Measurements from ENCODE around the gene SLC5A6. TPM values are rescaled to one million over a fixed set of nuclear protein-coding genes. Genes with fewer than 3 reads are reported as not detected.

SLC5A6 gene
- polyA plus RNA-seq, 2 donors = 11.4 to 13.5 TPM

DNA sequence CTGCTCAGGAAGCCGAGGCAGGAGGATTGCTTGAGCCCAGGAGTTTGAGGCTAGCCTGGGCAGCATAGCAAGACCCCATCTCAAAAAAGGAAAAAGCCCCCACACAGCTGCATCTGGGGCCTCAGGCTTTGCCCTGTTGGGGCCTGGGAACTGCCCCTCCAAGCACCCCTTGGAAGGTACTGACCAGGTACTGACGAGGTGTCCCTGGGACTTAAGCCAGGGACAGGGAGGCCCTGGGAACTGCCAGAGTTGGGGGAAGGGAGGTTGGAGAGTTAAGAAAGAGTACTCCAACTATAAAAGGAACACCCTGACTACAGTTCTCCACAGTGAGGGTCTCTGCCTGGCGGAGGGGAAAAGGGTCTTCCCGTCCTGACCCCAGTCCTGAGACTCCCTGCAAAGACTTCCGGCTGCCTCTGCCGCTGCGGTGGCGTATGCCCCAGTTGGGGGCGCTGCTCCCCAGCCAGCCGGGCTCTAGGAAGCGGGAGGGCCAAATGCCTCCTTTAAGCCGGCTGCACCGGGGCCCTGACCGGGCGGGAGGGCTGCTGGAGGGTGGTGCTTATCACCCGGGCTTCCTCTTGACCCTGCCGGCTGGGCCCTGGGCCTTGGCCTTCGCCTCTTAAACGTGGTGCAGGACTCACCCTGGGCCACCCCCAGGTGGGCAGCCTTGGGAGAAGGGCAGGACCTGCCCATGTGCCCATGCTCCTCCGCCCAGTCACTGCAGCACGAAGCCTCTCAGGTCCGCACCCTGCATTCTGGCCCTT is 38.0 kb upstream of the SLC5A6 start:
- Histone ChIP-seq H3K4me3 (ENCODE audit: low read depth in 1 of 2, low read length in 2 of 2) (no peak overlapping the region), H3K27me3 (ENCODE audit: control insufficient read depth in 1 of 2, insufficient read depth in 2 of 2, low read length in 2 of 2) (no peaks in the 10 kb centered on the region), H3K9me3 (ENCODE audit: control insufficient read depth in 2 of 2, insufficient read depth in 1 of 2, low read depth in 1 of 2, low read length in 1 of 2) (no peaks in the 10 kb centered on the region), H3K36me3 (ENCODE audit: control insufficient read depth in 2 of 2, insufficient read depth in 2 of 2, low read length in 1 of 2) (no peaks in the 10 kb centered on the region), H3K4me1 (ENCODE audit: control insufficient read depth in 2 of 2, insufficient read depth in 2 of 2, low read length in 1 of 2) (no peaks in the 10 kb centered on the region), H3K27ac (ENCODE audit: low read depth in 2 of 2, low read length in 1 of 2) (no peak overlapping the region)
- 21 to 26% methylated on average over 22 of the region's 22 CpGs for WGBS, 2 donors

DNA sequence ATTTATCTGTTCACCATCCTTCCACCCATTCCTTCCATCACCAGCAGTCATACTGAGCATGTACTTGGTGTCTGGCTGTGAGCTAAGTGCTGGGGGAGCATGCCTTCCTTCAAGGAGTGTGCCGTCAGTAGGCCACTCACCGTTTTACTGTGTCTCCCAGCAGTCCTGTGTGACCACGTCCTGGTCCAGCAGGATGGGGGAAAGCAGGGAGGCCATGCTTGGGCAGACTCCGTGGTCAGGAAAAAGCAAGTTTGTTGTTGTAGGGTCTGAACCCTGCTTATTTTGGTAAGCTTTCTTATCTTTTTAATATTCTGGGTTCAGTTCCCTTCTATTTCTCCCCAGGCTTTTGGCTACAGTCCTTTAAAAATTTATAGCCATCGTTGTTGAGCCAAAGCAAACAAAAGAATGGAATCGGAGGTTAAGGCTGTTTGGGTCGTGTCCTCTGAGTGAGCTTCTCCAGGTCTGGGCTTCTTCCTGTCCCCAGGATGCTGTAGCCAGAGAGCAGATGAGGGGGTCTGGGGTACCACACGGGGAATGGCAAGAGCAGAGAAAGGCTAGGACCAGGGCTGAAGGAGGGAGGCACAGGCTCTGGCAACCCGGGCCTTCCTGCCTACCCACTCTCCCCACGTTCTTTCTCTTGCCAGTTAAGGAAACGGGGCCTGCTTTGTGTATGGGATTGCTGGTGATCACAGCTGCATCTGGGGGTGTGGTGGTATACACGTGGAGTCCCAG is 37.3 kb upstream of the SLC5A6 start:
- WGBS, 2 donors = 52 to 55% methylated on average over 12 of the region's 12 CpGs
- H3K9me3 ChIP-seq (ENCODE audit: control insufficient read depth in 2 of 2, insufficient read depth in 1 of 2, low read depth in 1 of 2, low read length in 1 of 2) = no peaks in the 10 kb centered on the region

GRCh38 chr2:27247893-27248292 is 35.8 kb upstream of the SLC5A6 start:
- H3K4me1 ChIP-seq (ENCODE audit: control insufficient read depth in 2 of 2, insufficient read depth in 2 of 2, low read length in 1 of 2) = no peaks in the 10 kb centered on the region
- H3K4me3 ChIP-seq (ENCODE audit: low read depth in 1 of 2, low read length in 2 of 2) = no peak overlapping the region
- no peak overlapping the region for H3K27ac ChIP-seq (ENCODE audit: low read depth in 2 of 2, low read length in 1 of 2)
- H3K27me3 ChIP-seq (ENCODE audit: control insufficient read depth in 1 of 2, insufficient read depth in 2 of 2, low read length in 2 of 2) = no peaks in the 10 kb centered on the region
- no peaks in the 10 kb centered on the region for H3K9me3 ChIP-seq (ENCODE audit: control insufficient read depth in 2 of 2, insufficient read depth in 1 of 2, low read depth in 1 of 2, low read length in 1 of 2)
- H3K36me3 ChIP-seq (ENCODE audit: control insufficient read depth in 2 of 2, insufficient read depth in 2 of 2, low read length in 1 of 2) = peaks cover 4 to 13% of the 10 kb centered on the region in 2 donors
- WGBS, 2 donors = 68 to 74% methylated on average over 4 of the region's 4 CpGs

More for the DNA sequence above, 37.3 kb upstream of the SLC5A6 start:
- Histone ChIP-seq H3K27me3 (ENCODE audit: control insufficient read depth in 1 of 2, insufficient read depth in 2 of 2, low read length in 2 of 2) (no peaks in the 10 kb centered on the region), H3K4me3 (ENCODE audit: low read depth in 1 of 2, low read length in 2 of 2) (no peak overlapping the region), H3K27ac (ENCODE audit: low read depth in 2 of 2, low read length in 1 of 2) (no peak overlapping the region), H3K4me1 (ENCODE audit: control insufficient read depth in 2 of 2, insufficient read depth in 2 of 2, low read length in 1 of 2) (no peaks in the 10 kb centered on the region), H3K36me3 (ENCODE audit: control insufficient read depth in 2 of 2, insufficient read depth in 2 of 2, low read length in 1 of 2) (peaks cover 0 to 2% of the 10 kb centered on the region in 2 donors)

- H3K9me3 ChIP-seq (ENCODE audit: control insufficient read depth in 2 of 2, insufficient read depth in 1 of 2, low read depth in 1 of 2, low read length in 1 of 2) = no peaks in the 10 kb centered on the region
- no peak overlapping the region for H3K4me3 ChIP-seq (ENCODE audit: low read depth in 1 of 2, low read length in 2 of 2)
- 78 to 87% methylated on average over 4 of the region's 4 CpGs for WGBS, 2 donors
- peaks cover 19 to 36% of the 10 kb centered on the region in 2 donors for H3K36me3 ChIP-seq (ENCODE audit: control insufficient read depth in 2 of 2, insufficient read depth in 2 of 2, low read length in 1 of 2)
- H3K27ac ChIP-seq (ENCODE audit: low read depth in 2 of 2, low read length in 1 of 2) = no peak overlapping the region
- no peaks in the 10 kb centered on the region for H3K4me1 ChIP-seq (ENCODE audit: control insufficient read depth in 2 of 2, insufficient read depth in 2 of 2, low read length in 1 of 2)
- H3K27me3 ChIP-seq (ENCODE audit: control insufficient read depth in 1 of 2, insufficient read depth in 2 of 2, low read length in 2 of 2) = no peaks in the 10 kb centered on the region
These were observed 33.6 kb upstream of the SLC5A6 start for GRCh38 chr2:27245626-27246025.

DNA sequence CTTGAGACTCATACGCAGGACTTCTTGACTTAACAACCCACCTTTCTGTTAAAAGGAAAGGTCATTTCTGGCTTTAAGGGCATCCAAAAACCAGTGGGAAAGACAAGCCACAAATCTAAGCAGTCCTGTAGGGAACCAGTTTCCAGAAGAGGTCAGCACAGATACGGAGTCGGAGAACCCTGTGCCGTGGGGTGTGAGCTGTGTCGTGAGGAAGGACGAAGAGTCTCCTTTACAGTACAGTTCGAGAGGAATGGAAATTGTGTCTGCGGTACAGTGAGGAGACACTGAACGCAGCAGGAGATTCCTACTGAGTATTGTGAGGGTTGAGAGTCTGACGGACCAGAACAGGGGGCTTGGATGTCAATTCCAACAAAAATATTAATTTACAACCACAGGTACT is 33.0 kb upstream of the SLC5A6 start:
- 78 to 81% methylated on average over 10 of the region's 10 CpGs for WGBS, 2 donors
- H3K4me3 ChIP-seq (ENCODE audit: low read depth in 1 of 2, low read length in 2 of 2) = no peak overlapping the region
- no peaks in the 10 kb centered on the region for H3K27me3 ChIP-seq (ENCODE audit: control insufficient read depth in 1 of 2, insufficient read depth in 2 of 2, low read length in 2 of 2)
- H3K4me1 ChIP-seq (ENCODE audit: control insufficient read depth in 2 of 2, insufficient read depth in 2 of 2, low read length in 1 of 2) = no peaks in the 10 kb centered on the region
- no peak overlapping the region for H3K27ac ChIP-seq (ENCODE audit: low read depth in 2 of 2, low read length in 1 of 2)
- no peaks in the 10 kb centered on the region for H3K9me3 ChIP-seq (ENCODE audit: control insufficient read depth in 2 of 2, insufficient read depth in 1 of 2, low read depth in 1 of 2, low read length in 1 of 2)
- H3K36me3 ChIP-seq (ENCODE audit: control insufficient read depth in 2 of 2, insufficient read depth in 2 of 2, low read length in 1 of 2) = peaks cover 22 to 41% of the 10 kb centered on the region in 2 donors

GRCh38 chr2:27243391-27244130 is 31.5 kb upstream of the SLC5A6 start:
- Histone ChIP-seq H3K4me1 (ENCODE audit: control insufficient read depth in 2 of 2, insufficient read depth in 2 of 2, low read length in 1 of 2) (no peaks in the 10 kb centered on the region), H3K9me3 (ENCODE audit: control insufficient read depth in 2 of 2, insufficient read depth in 1 of 2, low read depth in 1 of 2, low read length in 1 of 2) (no peaks in the 10 kb centered on the region), H3K4me3 (ENCODE audit: low read depth in 1 of 2, low read length in 2 of 2) (no peak overlapping the region), H3K27me3 (ENCODE audit: control insufficient read depth in 1 of 2, insufficient read depth in 2 of 2, low read length in 2 of 2) (no peaks in the 10 kb centered on the region), H3K27ac (ENCODE audit: low read depth in 2 of 2, low read length in 1 of 2) (no peak overlapping the region), H3K36me3 (ENCODE audit: control insufficient read depth in 2 of 2, insufficient read depth in 2 of 2, low read length in 1 of 2) (peaks cover 30 to 54% of the 10 kb centered on the region in 2 donors)
- 84 to 86% methylated on average over 19 of the region's 19 CpGs for WGBS, 2 donors

DNA sequence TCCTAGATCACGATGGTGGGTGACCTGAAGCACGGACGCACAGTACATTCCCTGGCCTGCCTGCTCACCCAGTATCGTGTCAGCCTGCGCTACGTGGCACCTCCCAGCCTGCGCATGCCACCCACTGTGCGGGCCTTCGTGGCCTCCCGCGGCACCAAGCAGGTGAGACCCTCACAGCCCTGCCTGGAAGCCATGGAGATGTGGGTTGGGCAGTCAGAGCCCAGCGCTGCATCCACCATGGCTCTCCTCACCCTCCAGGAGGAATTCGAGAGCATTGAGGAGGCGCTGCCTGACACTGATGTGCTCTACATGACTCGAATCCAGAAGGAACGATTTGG is 30.5 kb upstream of the SLC5A6 start:
- WGBS, 2 donors = 95 to 97% methylated on average over 16 of the region's 16 CpGs
- H3K36me3 ChIP-seq (ENCODE audit: control insufficient read depth in 2 of 2, insufficient read depth in 2 of 2, low read length in 1 of 2) = peaks cover 40 to 63% of the 10 kb centered on the region in 2 donors

DNA sequence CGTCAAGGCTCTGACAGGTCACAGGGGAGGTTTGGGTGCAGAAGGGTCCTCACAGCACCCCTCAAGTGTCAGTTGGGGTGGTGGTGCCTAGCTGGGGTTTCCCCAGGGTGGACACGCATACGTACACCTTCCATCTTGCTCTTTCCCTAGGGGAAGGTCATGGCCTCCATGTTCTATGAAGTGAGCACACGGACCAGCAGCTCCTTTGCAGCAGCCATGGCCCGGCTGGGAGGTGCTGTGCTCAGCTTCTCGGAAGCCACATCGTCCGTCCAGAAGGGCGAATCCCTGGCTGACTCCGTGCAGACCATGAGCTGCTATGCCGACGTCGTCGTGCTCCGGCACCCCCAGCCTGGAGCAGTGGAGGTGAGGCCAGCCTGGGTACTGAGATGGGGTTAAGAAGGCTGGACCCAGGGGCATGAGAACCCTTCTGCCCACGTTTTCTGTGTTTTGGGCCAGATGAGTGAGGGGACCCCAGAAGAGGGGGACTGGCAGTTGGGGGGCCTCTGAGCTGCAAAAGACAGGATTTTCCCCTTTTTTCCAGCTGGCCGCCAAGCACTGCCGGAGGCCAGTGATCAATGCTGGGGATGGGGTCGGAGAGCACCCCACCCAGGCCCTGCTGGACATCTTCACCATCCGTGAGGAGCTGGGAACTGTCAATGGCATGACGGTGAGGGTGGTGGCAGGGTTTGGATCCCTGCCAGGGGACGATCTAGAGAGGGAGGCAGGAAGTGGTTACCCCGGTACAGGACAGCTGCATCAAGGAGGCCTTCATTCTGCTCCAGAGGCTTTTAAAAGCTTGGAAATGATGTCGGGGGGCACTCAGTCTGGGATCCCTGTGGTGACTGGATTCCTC is 29.9 kb upstream of the SLC5A6 start:
- H3K27me3 ChIP-seq (ENCODE audit: control insufficient read depth in 1 of 2, insufficient read depth in 2 of 2, low read length in 2 of 2) = no peaks in the 10 kb centered on the region
- H3K27ac ChIP-seq (ENCODE audit: low read depth in 2 of 2, low read length in 1 of 2) = no peak overlapping the region
- WGBS, 2 donors = 82 to 85% methylated on average over 24 of the region's 24 CpGs
- peaks cover 40 to 68% of the 10 kb centered on the region in 2 donors for H3K36me3 ChIP-seq (ENCODE audit: control insufficient read depth in 2 of 2, insufficient read depth in 2 of 2, low read length in 1 of 2)
- H3K4me1 ChIP-seq (ENCODE audit: control insufficient read depth in 2 of 2, insufficient read depth in 2 of 2, low read length in 1 of 2) = no peaks in the 10 kb centered on the region
- no peak overlapping the region for H3K4me3 ChIP-seq (ENCODE audit: low read depth in 1 of 2, low read length in 2 of 2)
- H3K9me3 ChIP-seq (ENCODE audit: control insufficient read depth in 2 of 2, insufficient read depth in 1 of 2, low read depth in 1 of 2, low read length in 1 of 2) = no peaks in the 10 kb centered on the region

More for the DNA sequence above, 30.5 kb upstream of the SLC5A6 start:
- Histone ChIP-seq H3K4me1 (ENCODE audit: control insufficient read depth in 2 of 2, insufficient read depth in 2 of 2, low read length in 1 of 2) (no peaks in the 10 kb centered on the region), H3K9me3 (ENCODE audit: control insufficient read depth in 2 of 2, insufficient read depth in 1 of 2, low read depth in 1 of 2, low read length in 1 of 2) (no peaks in the 10 kb centered on the region), H3K27ac (ENCODE audit: low read depth in 2 of 2, low read length in 1 of 2) (no peak overlapping the region), H3K27me3 (ENCODE audit: control insufficient read depth in 1 of 2, insufficient read depth in 2 of 2, low read length in 2 of 2) (no peaks in the 10 kb centered on the region), H3K4me3 (ENCODE audit: low read depth in 1 of 2, low read length in 2 of 2) (no peak overlapping the region)

GRCh38 chr2:27240406-27240805 is 28.3 kb upstream of the SLC5A6 start:
- Histone ChIP-seq H3K9me3 (ENCODE audit: control insufficient read depth in 2 of 2, insufficient read depth in 1 of 2, low read depth in 1 of 2, low read length in 1 of 2) (no peaks in the 10 kb centered on the region), H3K4me1 (ENCODE audit: control insufficient read depth in 2 of 2, insufficient read depth in 2 of 2, low read length in 1 of 2) (no peaks in the 10 kb centered on the region), H3K4me3 (ENCODE audit: low read depth in 1 of 2, low read length in 2 of 2) (no peak overlapping the region), H3K27ac (ENCODE audit: low read depth in 2 of 2, low read length in 1 of 2) (no peak overlapping the region), H3K27me3 (ENCODE audit: control insufficient read depth in 1 of 2, insufficient read depth in 2 of 2, low read length in 2 of 2) (no peaks in the 10 kb centered on the region), H3K36me3 (ENCODE audit: control insufficient read depth in 2 of 2, insufficient read depth in 2 of 2, low read length in 1 of 2) (peaks cover 44 to 77% of the 10 kb centered on the region in 2 donors)
- WGBS, 2 donors = 82 to 87% methylated on average over 9 of the region's 9 CpGs
